ENCODE results near the gene ZNF680.
"Not testable (repeated sequence)": the region's sequence is repeated elsewhere in the genome, so short reads cannot be mapped to it uniquely, and the experiment has no call there.

Gene ZNF680

DNA sequence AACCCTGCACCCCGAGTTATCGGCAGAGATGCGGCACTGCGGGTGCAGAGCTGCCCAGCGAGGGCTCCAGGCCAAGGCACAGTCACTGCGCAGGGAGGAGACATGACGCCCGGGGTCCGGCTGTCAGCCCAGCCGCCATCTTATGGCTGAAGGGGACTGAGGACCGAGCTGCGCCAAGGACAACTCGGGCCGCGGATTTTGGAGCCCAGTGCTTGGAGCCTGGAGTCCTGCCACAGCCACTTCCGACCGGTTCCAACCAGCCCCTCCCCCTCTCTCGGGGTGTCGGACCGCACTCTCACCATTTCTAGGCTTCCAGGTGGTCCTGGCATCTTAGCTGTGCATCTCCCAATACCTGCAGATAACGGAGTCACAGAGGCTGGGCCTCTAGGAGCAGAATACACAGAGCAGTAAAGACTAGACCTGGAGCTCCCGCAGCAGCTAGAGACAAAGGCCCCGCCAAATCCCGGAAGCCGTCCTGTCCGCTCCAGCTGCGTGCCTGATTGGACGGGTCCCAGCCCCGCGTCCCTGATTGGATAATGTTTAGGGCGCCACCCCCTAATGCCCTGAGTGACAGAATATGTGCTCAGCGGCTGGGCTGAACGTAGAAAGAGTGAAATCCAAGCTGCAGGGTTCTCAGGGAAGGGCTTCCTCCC lies at the start of gene ZNF680:
ZNF680 (minus strand) TSS at position 446 of the 653 bp plus-strand sequence; CDS start at position 329, 117 bp downstream.
- Mint-ChIP-seq H3K36me3 (peaks cover 15% of the 10 kb centered on the region), H3K4me3 (peak within 1 kb of the TSS; percentile 99), H3K9me3 (ENCODE audit: low read depth) (no peaks in the 10 kb centered on the region), H3K27ac (peak within 1 kb of the TSS; percentile 96), H3K4me1 (ENCODE audit: low read depth) (peaks cover 22% of the 10 kb centered on the region), H3K27me3 (no peaks in the 10 kb centered on the region)

DNA sequence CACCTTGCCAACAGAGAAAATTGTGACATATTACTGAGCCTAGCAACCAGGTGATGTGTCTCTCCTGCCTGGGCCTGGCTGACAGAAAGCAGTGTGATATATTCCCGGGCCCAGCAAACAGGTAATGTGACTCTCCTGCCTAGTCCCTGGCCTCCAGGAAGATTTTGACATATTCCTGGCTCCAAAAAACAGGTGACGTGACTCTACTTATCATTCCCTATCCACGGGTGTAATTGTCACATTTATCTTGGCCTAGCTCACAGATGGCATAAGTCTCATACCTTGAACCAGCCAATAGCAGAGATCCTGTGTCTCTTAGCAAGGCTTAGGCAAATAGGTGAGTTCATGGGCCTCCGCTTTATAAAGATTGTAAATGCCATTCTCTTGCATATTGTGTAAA lies 49.6 kb upstream of the ZNF680 start:
- Mint-ChIP-seq H3K4me1 (ENCODE audit: low read depth) (no peaks in the 10 kb centered on the region), H3K27me3 (no peaks in the 10 kb centered on the region), H3K27ac (no peak overlapping the region), H3K9me3 (ENCODE audit: low read depth) (no peaks in the 10 kb centered on the region), H3K36me3 (no peaks in the 10 kb centered on the region), H3K4me3 (no peak overlapping the region)

DNA sequence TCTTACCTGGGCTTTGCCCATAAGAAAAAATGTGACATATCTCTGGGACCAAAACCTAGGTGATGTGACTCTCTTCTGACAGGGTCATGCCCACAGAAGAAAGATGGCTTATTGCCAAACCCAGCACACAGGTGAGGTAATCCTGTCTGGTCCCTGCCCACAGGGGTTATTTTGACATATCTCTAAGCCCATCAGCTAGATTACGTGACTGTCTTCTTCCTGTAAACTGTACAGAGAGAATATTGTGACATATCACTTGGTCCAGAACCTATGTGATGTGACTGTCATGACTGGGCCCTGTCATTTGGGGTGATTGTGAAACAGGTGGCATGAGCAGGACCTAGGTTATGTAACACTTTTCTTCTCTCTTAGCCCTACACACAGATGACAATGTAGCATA lies 48.8 kb upstream of the ZNF680 start:
- H3K36me3 Mint-ChIP-seq: no peaks in the 10 kb centered on the region
- H3K27me3 Mint-ChIP-seq: no peaks in the 10 kb centered on the region
- no peaks in the 10 kb centered on the region for H3K9me3 Mint-ChIP-seq (ENCODE audit: low read depth)
- H3K4me1 Mint-ChIP-seq (ENCODE audit: low read depth): no peaks in the 10 kb centered on the region
- H3K4me3 Mint-ChIP-seq: no peak overlapping the region
- no peak overlapping the region for H3K27ac Mint-ChIP-seq

DNA sequence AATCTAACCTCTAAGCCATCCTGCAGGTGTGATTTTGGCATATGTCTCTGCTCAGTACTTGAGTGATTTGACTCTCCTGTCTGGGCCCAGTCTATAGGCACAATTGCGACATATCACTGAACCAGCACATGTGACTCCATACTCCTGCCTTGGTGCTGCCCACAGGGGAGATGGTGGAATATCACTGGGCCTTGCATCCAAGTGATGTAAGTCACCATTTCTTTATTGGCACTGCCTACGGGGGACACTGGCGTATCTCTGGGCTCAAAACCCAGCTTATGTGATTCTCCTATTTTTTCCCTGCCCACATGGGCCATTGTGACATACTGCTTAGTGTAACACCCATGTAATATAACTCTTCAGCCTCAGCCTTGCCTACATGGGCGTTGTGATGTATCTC lies 48.1 kb upstream of the ZNF680 start:
- no peak overlapping the region for H3K4me3 Mint-ChIP-seq
- no peaks in the 10 kb centered on the region for H3K36me3 Mint-ChIP-seq
- H3K9me3 Mint-ChIP-seq (ENCODE audit: low read depth): no peaks in the 10 kb centered on the region
- H3K27me3 Mint-ChIP-seq: no peaks in the 10 kb centered on the region
- no peak overlapping the region for H3K27ac Mint-ChIP-seq
- H3K4me1 Mint-ChIP-seq (ENCODE audit: low read depth): no peaks in the 10 kb centered on the region

DNA sequence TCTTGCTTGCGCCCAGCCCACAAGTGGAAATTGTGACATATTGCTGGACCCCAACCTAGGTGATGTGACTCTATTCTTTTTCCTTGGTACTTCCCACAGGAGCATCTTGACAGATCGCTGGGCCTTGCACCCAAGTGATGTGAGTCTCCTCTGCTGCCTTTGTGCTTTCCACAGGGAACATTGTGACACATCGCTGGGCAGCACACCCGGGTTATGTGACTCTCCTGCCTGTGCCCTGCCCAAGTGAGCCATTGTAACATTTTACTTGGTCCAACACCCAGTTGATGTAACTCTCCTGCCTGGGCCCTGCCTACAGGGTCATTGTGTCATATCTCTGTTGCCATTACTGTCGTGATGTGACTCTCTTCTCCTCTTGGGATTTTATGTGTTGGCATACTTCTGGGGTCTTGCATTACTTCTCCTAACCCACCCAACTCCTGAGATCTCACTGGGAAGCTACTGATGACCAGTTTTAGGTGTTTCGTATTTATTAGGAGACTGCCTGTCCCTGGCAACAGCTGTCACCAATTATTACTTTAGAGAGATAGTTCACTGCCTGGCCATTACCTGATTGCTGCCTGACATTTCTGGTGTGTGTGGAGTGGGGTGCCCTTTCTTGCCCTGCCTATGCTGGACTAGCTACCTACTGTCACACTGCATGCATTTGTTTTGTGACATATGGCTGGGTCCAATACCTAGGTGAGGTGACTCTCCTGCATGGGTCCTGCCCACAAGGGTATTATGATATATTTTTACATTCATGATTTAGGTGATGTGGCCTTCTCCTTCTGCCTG lies 45.4 kb upstream of the ZNF680 start:
- H3K27ac Mint-ChIP-seq: no peak overlapping the region
- H3K4me1 Mint-ChIP-seq (ENCODE audit: low read depth): no peaks in the 10 kb centered on the region
- no peaks in the 10 kb centered on the region for H3K27me3 Mint-ChIP-seq
- no peaks in the 10 kb centered on the region for H3K36me3 Mint-ChIP-seq
- H3K4me3 Mint-ChIP-seq: no peak overlapping the region
- no peaks in the 10 kb centered on the region for H3K9me3 Mint-ChIP-seq (ENCODE audit: low read depth)

DNA sequence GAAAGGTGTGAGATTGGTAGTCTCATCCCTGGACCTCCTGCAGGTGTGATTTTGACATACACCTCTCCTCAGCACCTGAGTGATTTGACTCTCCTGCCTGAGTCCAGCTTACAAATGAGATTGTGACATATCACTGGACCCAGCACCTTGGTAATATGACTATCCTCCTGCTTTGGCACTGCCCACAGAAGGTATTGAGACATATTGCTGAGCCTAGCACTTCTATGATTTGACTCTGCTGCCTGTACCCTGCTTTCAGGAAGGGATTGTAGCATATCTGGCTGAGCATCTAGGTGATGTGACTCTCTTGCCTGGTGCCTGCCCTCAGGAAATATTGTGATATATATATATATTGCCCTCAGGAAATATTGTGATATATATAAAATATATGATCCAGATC lies 43.5 kb upstream of the ZNF680 start:
- no peaks in the 10 kb centered on the region for H3K9me3 Mint-ChIP-seq (ENCODE audit: low read depth)
- no peak overlapping the region for H3K4me3 Mint-ChIP-seq
- no peak overlapping the region for H3K27ac Mint-ChIP-seq
- H3K36me3 Mint-ChIP-seq: no peaks in the 10 kb centered on the region
- no peaks in the 10 kb centered on the region for H3K4me1 Mint-ChIP-seq (ENCODE audit: low read depth)
- no peaks in the 10 kb centered on the region for H3K27me3 Mint-ChIP-seq

DNA sequence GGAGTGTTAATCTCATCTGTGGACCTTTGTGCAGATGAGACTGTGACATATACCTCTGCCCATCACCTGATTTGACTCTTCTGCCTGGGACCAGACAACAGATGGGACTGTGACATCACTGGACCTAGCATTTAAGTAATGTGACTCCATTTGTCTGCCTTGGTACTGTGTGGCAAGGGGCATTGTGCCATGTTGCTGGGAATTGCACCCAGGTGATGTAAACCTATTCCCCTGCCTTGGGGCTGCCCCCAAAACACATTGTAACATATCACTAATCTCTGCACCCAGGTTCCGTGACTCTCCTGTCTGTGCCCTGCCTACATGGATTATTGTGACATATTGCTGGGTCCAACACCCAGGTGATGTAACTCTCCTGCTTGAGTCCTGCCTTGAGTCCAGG lies 40.4 kb upstream of the ZNF680 start:
- Mint-ChIP-seq H3K27me3 (no peaks in the 10 kb centered on the region), H3K36me3 (no peaks in the 10 kb centered on the region), H3K4me3 (no peak overlapping the region), H3K4me1 (ENCODE audit: low read depth) (no peaks in the 10 kb centered on the region), H3K9me3 (ENCODE audit: low read depth) (no peaks in the 10 kb centered on the region), H3K27ac (no peak overlapping the region)

DNA sequence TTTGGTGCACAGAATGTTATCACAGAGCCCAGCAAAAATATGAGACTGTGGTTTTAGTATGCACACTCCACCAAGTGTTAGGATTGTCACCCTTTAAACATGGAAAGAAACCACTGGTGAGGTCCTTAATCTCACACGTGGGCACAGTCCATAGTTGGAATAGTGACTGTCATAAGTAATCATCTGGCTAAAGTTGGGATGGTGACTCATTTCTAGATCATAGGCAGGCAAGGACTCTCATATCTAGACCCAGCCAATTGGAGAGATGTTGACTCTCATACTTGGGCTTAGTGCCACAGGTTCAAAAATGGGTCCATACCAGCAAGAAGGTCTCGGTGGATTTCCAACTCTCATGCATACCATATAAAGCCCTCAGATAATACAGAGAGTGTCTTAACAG lies 39.6 kb upstream of the ZNF680 start:
- Mint-ChIP-seq H3K9me3 (ENCODE audit: low read depth) (no peaks in the 10 kb centered on the region), H3K4me3 (no peak overlapping the region), H3K27me3 (no peaks in the 10 kb centered on the region), H3K4me1 (ENCODE audit: low read depth) (no peaks in the 10 kb centered on the region), H3K27ac (no peak overlapping the region), H3K36me3 (no peaks in the 10 kb centered on the region)

DNA sequence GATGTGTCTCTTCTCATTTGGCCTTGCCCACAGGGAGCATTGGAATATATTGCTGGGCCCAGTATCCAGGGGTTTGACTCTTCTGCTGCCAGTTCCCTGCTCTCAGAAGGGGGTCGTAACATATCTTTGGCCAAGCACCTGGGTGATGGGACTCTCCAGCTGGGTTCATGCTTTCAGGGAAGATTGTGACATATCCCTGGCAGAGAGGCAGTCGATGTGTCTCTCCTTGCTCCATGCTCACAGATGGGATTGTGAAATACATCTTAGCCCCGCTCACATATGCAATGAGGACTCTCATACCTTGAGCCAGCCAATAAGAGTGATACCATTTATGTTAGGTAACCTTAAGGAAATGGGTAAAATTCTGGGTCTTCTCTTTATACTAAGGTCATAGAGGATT lies 39.2 kb upstream of the ZNF680 start:
- no peak overlapping the region for H3K27ac Mint-ChIP-seq
- H3K4me1 Mint-ChIP-seq (ENCODE audit: low read depth): no peaks in the 10 kb centered on the region
- no peaks in the 10 kb centered on the region for H3K27me3 Mint-ChIP-seq
- no peaks in the 10 kb centered on the region for H3K9me3 Mint-ChIP-seq (ENCODE audit: low read depth)
- H3K4me3 Mint-ChIP-seq: no peak overlapping the region
- H3K36me3 Mint-ChIP-seq: no peaks in the 10 kb centered on the region

DNA sequence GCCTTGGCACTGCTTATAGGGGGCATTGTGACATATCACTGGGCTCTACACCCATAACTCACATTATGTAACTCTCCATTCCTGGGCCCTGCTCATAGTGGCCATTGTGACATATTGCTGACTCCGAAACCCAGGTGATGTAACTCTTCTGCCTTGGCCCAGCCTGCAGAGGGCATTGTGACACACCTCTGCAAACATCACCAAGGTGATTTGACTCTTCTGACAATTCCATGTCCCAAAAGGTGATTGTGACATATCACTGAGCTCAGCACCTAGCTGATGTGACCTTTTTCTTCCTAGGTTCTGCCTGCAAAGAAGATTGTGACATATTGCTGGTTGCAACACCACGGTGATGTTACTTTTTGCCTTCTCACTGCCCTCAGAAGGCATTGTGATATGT lies 36.5 kb upstream of the ZNF680 start:
- Mint-ChIP-seq H3K27me3 (no peaks in the 10 kb centered on the region), H3K36me3 (no peaks in the 10 kb centered on the region), H3K4me3 (no peak overlapping the region), H3K4me1 (ENCODE audit: low read depth) (no peaks in the 10 kb centered on the region), H3K27ac (no peak overlapping the region), H3K9me3 (ENCODE audit: low read depth) (peaks cover 4% of the 10 kb centered on the region)

DNA sequence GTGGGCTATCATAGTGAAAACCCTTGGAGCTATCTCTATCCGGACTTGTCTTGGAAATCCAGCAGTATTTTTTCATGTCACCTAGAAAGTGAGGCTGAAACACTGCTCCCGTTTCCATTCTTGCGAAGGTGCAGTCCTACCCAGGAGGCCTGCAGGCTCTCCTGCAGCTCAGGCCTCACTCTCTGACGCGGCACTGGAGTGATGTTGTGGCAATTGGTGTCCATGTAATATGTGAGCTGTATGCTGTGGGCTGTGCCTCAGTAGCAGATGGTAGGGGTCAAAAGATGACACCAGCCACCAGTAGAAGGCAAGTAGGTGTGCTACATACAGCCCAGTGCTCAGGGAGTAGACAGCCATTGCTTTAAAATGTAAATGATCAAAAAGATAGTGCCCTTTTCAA lies 28.1 kb upstream of the ZNF680 start:
- no peaks in the 10 kb centered on the region for H3K36me3 Mint-ChIP-seq
- H3K4me3 Mint-ChIP-seq: no peak overlapping the region
- H3K27ac Mint-ChIP-seq: no peak overlapping the region

DNA sequence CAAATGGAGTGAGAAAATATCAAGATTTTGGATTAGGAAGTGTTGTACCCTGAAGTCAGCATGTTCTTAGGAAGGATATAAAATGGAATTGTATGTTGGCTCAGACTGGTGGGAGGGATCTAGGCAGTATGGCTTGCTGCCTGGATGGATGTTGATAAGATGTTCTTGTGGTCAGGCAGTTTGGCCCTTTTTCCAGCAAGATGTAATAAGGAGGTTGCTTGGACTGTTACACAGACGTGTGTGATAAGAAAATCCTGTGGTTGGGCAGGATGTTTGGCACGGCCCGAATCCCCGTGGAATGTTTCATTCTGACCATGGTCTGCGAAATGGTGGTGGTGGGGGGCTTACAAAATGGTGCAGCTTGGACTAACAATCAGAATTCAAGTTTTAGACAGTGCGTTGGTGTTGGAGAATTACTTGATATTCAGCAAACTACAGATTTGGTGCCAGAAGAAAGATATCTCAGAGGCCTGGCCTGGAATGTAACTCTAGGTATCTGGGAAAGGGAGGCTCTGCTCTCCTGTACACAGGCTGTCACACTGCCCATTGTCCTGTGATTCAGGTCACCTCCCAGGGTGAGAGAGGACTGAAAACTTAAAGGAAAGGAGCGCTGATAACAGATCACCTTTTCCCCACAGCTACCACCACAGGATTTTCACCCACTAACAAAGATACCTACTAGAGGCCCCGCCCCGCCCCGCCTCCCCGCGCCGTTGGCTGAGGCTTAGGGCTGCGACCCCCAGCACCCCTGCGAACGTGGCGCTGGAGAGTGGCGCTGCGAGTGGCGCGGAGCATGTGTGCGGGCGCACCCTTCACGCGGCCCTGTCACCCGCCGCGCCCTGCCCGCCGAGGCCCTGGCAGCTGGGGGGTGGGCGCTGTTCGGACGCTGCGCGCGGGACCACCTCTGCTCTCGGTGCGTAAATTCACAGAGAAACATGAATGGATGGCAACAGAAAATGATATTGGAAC lies 19.3 kb upstream of the ZNF680 start:
- Mint-ChIP-seq H3K9me3 (ENCODE audit: low read depth) (peaks cover 4% of the 10 kb centered on the region), H3K4me1 (ENCODE audit: low read depth) (no peaks in the 10 kb centered on the region), H3K4me3 (no peak overlapping the region), H3K27me3 (no peaks in the 10 kb centered on the region), H3K36me3 (no peaks in the 10 kb centered on the region), H3K27ac (no peak overlapping the region)

More for the DNA sequence above, 28.1 kb upstream of the ZNF680 start:
- Mint-ChIP-seq H3K9me3 (ENCODE audit: low read depth) (peaks cover 12% of the 10 kb centered on the region), H3K27me3 (peaks cover 3% of the 10 kb centered on the region), H3K4me1 (ENCODE audit: low read depth) (no peaks in the 10 kb centered on the region)

DNA sequence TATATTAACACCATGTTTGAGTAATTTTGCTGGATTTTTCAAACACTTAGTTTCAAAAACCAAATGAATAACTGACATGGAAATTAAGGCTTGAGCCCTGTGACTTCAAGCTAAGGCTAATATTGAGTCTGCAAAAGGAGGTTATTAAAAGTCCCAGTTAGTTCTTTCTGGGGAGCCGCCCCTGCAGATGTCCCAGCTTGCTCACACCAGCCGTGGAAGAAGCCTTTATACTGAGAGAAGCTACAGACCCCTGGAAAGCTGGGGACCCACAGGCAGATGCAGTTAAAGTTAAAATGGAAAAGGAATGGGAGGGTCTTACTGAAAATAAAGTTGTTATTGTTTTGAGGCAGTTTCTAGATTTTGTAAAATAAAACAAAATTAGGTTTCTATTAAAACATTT lies 18.5 kb upstream of the ZNF680 start:
- H3K27me3 Mint-ChIP-seq: no peaks in the 10 kb centered on the region

DNA sequence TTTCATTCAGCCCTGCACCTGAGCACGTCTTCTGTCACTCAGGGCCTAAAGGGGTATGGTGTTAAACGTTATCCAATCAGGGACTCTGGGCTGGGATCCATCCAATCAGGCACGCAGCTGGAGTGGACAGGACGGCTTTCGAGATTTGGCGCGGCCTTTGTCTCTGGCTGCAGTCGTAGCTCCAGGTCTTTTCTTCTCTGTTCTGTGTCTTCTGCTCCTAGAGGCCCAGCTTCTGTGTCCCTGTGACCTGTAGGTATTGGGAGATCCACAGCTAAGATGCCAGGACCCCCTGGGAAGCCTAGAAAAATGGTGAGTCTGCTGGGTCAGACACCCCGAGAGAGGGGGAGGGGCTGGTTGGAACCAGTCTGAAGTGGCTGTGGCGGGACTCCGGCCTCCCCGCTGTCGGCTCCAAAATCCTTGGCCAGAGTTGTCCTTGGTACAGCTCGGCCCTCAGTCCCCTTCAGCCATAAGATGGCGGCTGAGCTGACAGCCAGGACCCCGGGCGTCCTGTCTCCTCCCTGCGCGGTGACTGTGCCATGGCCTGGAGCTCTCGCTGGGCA lies 11.7 kb upstream of the ZNF680 start:
- H3K36me3 Mint-ChIP-seq: no peaks in the 10 kb centered on the region
- peak overlapping the region; percentile 56 for H3K4me3 Mint-ChIP-seq

More for the DNA sequence above, 18.5 kb upstream of the ZNF680 start:
- Mint-ChIP-seq H3K27ac (no peak overlapping the region), H3K36me3 (no peaks in the 10 kb centered on the region), H3K9me3 (ENCODE audit: low read depth) (no peaks in the 10 kb centered on the region), H3K4me3 (no peak overlapping the region), H3K4me1 (ENCODE audit: low read depth) (no peaks in the 10 kb centered on the region)

DNA sequence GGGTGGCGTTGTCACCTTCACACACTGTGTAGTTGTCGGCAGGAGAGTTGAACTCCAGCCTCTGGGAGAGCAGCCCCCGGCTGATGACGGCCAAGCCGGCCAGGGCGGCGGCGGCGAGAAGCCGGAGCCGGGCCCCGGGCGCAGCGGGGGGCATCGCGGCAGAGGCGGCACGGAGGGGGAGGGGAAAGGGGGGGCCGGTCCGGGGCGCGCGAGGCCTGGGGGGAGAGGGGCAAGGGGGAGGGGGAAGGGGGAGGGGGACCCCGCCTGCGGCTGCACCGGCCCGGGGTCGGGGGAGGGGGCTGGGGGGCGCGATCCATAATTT lies 7.4 kb upstream of the ZNF680 start:
- peaks cover 13% of the 10 kb centered on the region for H3K4me1 Mint-ChIP-seq (ENCODE audit: low read depth)
- H3K36me3 Mint-ChIP-seq; H3K9me3 Mint-ChIP-seq (ENCODE audit: low read depth); H3K27me3 Mint-ChIP-seq: not testable (repeated sequence)
- H3K27ac Mint-ChIP-seq: peak overlapping the region; percentile 87
- peak overlapping the region; percentile 91 for H3K4me3 Mint-ChIP-seq

More for the DNA sequence above, 11.7 kb upstream of the ZNF680 start:
- no peak overlapping the region for H3K27ac Mint-ChIP-seq
- no peaks in the 10 kb centered on the region for H3K27me3 Mint-ChIP-seq
- H3K4me1 Mint-ChIP-seq (ENCODE audit: low read depth): peaks cover 8% of the 10 kb centered on the region
- H3K9me3 Mint-ChIP-seq (ENCODE audit: low read depth): no peaks in the 10 kb centered on the region
